Stomach (tissue), 9 donors: ENCODE results near the gene HOXB7. TPM values are rescaled to one million over a fixed set of nuclear protein-coding genes. Genes with fewer than 3 reads are reported as not detected.

Source experiments
- DNase-seq, 2 donors: peaks; one replicate each; pipeline versions ENCODE4 v3.0.0 to v3.0.0-alpha.2; 2013 to 2019
- H3K27ac ChIP-seq, 5 donors: fragments of 200-600 bp in 4 of 5; sonication (generic) in 4 of 5; one replicate each; pipeline ENCODE4 v1.5.1; 2013 to 2019; ENCODE audit warnings: mild to moderate bottlenecking in 1 of 5, moderate library complexity in 1 of 5
- H3K27me3 ChIP-seq, 3 donors: fragments of 200-600 bp; sonication (generic); one replicate each; pipeline ENCODE4 v1.5.1; 2017 to 2019; ENCODE audit warnings: mixed run types in 1 of 3
- H3K36me3 ChIP-seq, 4 donors: fragments of 200-600 bp; sonication (generic); 1 replicate in 3 of 4; 2 replicates in 1 of 4; pipeline ENCODE4 v1.5.1; 2016 to 2019
- H3K4me1 ChIP-seq, 4 donors: fragments of 200-600 bp; sonication (generic); one replicate each; pipeline ENCODE4 v1.5.1; 2016 to 2019
- H3K4me3 ChIP-seq, 4 donors: fragments of 200-600 bp; sonication (generic) in 3 of 4; one replicate each; pipeline ENCODE4 v1.5.1; 2016 to 2019; ENCODE audit warnings: mild to moderate bottlenecking in 1 of 4
- H3K9me3 ChIP-seq, 4 donors: fragments of 200-600 bp; sonication (generic); one replicate each; pipeline ENCODE4 v1.5.1; 2016 to 2019
- EP300 ChIP-seq: sonication (generic); formaldehyde crosslinking; IDR thresholded peaks from one replicate; pipeline ENCODE4 v1.6.1; 2017; ENCODE audit warnings: antibody characterized with exemption
- POLR2A ChIP-seq, 4 donors: fragments of 450-650 bp; IDR thresholded peaks; one replicate each; pipeline ENCODE4 v1.6.1; 2016; ENCODE audit warnings: antibody characterized with exemption in 4 of 4, control low read depth in 2 of 4, mild to moderate bottlenecking in 1 of 4, moderate library complexity in 1 of 4
- POLR2AphosphoS5 ChIP-seq, 3 donors: sonication (generic); formaldehyde crosslinking; IDR thresholded peaks; one replicate each; pipeline ENCODE4 v1.6.1; 2016; ENCODE audit warnings: antibody characterized with exemption in 3 of 3
- WGBS, 5 donors: extraction: QIAGEN DNeasy Blood & Tissue Kit in 3 of 5; methylation state at CpG; one replicate each; pipeline versions ENCODE4 v1.1.5 to v1.1.7; 2013 to 2018; 5-methylcytosine and 5-hydroxymethylcytosine counted together
- intact Hi-C: fragments of 100-400 bp; cut with DNase I; formaldehyde crosslinking; loops from one replicate; pipeline ENCODE4 v1.15.1; 2023; ENCODE audit warnings: low total_unique reads
- polyA plus RNA-seq, 3 donors: library from polyadenylated mRNA; stranded (reverse); fragments of 200-250 nt; gene quantifications; one replicate each; pipeline ENCODE4 v1.2.3, GENCODE V29; 2013
- total RNA-seq, 5 donors: library from RNA; depleted of rRNA; stranded (reverse); fragments of >200 nt; gene quantifications; one replicate each; pipeline versions ENCODE4 v1.1.0 to v1.2.3, GENCODE V29; 2014 to 2016
- TF ChIP-seq, protein P1 (sequence below), 7 experiments: fragments of 450-650 bp in 4 of 7; fragments of 200-600 bp in 3 of 7; sonication (generic) in 3 of 7; IDR thresholded peaks; one replicate each; pipeline ENCODE4 v1.5.1; 2016 to 2019; ENCODE audit warnings: antibody characterized with exemption in 7 of 7, control low read depth in 2 of 7, mild to moderate bottlenecking in 1 of 7
- donor health status: healthy with polysubstance abuse.
- donor health status: Bipolar disorder and iron deficiency.
- donor health status: healthy.

HOXB7 gene
- total and polyA plus RNA-seq, 8 donors, result 1.0 to 16.5 (median 2.6) TPM

DNA sequence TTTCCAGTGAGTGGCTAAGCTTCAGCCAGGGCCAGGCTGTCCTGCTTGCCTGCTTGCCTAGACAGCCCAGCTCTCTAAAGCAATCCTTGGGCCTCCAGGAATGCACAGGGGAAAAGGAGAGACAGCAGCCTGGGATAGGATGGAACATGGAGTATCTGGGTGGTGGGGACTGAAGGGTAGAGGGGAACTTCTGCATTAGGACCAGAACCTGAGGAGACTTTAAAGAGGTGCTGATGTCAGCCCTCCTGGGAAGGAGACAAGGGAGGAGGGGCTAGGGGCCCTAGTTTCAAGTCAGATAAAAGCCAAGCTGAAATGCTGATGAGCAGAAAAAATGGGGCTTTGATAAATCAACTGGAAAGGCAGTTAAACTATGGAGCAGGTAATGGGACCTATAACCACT is 1.8 kb downstream of the HOXB7 start:
- peaks cover 0 to 3% (median 0%) of the 10 kb centered on the region in 4 donors for H3K9me3 ChIP-seq
- peaks cover 26 to 49% (median 43%) of the 10 kb centered on the region in 4 donors for H3K4me1 ChIP-seq
- H3K27me3 ChIP-seq, result peaks cover 0 to 100% (median 100%) of the 10 kb centered on the region in 3 donors
- H3K4me3 ChIP-seq, result peak overlapping the region in 2 of 4 donors; percentile 61 to 62
- H3K36me3 ChIP-seq, result no peaks in the 10 kb centered on the region
- TF ChIP-seq POLR2A (IDR thresholded peaks at IDR 0.05) (no peak), EP300 (no peak), POLR2AphosphoS5 (IDR thresholded peaks at IDR 0.05) (no peak)
- TF ChIP-seq, protein P1, sequence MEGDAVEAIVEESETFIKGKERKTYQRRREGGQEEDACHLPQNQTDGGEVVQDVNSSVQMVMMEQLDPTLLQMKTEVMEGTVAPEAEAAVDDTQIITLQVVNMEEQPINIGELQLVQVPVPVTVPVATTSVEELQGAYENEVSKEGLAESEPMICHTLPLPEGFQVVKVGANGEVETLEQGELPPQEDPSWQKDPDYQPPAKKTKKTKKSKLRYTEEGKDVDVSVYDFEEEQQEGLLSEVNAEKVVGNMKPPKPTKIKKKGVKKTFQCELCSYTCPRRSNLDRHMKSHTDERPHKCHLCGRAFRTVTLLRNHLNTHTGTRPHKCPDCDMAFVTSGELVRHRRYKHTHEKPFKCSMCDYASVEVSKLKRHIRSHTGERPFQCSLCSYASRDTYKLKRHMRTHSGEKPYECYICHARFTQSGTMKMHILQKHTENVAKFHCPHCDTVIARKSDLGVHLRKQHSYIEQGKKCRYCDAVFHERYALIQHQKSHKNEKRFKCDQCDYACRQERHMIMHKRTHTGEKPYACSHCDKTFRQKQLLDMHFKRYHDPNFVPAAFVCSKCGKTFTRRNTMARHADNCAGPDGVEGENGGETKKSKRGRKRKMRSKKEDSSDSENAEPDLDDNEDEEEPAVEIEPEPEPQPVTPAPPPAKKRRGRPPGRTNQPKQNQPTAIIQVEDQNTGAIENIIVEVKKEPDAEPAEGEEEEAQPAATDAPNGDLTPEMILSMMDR (IDR thresholded peaks at IDR 0.05), result no peak
- intact Hi-C loops, result no loop called here
- H3K27ac ChIP-seq, result peak overlapping the region in 2 of 5 donors; percentile 88 to 93
- DNase-seq, result no peak

DNA sequence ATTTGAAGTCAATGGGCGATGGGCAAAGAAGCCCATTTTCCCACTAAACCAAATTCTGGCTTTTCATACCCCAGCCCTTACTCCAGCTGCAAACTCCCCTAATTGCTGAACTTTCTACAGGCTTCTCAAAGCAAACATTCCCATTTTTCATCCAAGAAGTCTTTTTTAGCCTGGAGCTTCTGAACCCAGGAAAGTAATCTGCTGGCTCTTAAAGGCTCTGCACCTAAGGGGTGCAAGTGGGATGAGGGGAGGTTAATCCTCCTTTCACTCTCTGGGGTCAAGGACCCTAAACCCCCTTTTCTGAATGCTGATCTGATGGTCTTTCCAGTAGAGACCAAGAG is 2.4 kb downstream of the HOXB7 start:
- peaks cover 0 to 3% (median 0%) of the 10 kb centered on the region in 4 donors for H3K9me3 ChIP-seq
- H3K27me3 ChIP-seq, result peaks cover 0 to 100% (median 100%) of the 10 kb centered on the region in 3 donors
- H3K4me3 ChIP-seq, result no peak overlapping the region
- peaks cover 20 to 44% (median 38%) of the 10 kb centered on the region in 4 donors for H3K4me1 ChIP-seq
- TF ChIP-seq POLR2AphosphoS5 (IDR thresholded peaks at IDR 0.05) (no peak), POLR2A (IDR thresholded peaks at IDR 0.05) (no peak), EP300 (no peak)
- TF ChIP-seq, protein P1 (IDR thresholded peaks at IDR 0.05), result no peak
- no peak for DNase-seq
- no peaks in the 10 kb centered on the region for H3K36me3 ChIP-seq
- peak overlapping the region in 2 of 5 donors; percentile 93 to 95 for H3K27ac ChIP-seq
- WGBS, 5 donors, result 78 to 84% (median 83%) methylated on average over 1 of the region's 1 CpG
- intact Hi-C loops, result no loop called here

DNA sequence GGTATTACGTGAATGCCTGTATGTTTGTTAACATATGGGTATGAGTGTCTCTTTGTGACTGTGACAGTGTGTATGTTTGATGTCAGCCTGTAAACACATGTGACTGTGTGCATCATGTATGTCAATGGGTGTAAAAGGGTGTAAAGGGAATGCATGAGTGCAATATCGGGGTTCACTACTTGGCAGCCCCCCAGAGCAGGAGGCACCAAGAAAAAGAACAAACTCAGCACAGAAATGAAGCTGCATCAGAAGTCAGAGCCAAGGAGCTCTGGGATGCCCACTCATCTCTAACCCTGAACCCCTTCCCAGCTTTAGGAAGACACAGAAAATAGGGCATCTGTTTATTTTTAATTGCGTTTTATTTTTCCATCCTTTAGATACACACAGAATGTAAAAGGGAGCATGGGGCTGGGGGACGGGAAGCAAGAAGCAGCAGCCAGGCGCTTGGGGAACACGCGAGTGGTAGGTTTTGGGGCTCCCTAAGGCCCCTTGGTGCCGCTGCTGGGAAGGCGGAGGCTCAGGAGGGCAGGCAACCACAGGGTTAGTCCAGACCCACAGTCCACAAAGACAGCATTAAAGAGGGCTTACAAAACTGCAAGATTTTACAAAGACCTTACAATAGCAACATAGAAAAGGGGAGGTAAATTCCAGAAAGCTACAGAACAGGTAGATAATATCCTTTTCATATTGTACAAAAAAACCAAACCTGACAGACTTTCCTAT is 3.8 kb downstream of the HOXB7 start:
- Histone ChIP-seq H3K9me3 (peaks cover 0 to 3% (median 0%) of the 10 kb centered on the region in 4 donors), H3K4me3 (no peak overlapping the region), H3K36me3 (no peaks in the 10 kb centered on the region), H3K27ac (peak overlapping the region in 2 of 5 donors; percentile 81 to 95), H3K27me3 (peaks cover 0 to 100% (median 100%) of the 10 kb centered on the region in 3 donors), H3K4me1 (peaks cover 11 to 45% (median 37%) of the 10 kb centered on the region in 4 donors)
- DNase-seq, result no peak
- TF ChIP-seq, protein P1 (IDR thresholded peaks at IDR 0.05), result no peak
- no peak for TF ChIP-seq EP300
- intact Hi-C loops, result no loop called here
- 40 to 65% (median 57%) methylated on average over 9 of the region's 9 CpGs for WGBS, 5 donors

DNA sequence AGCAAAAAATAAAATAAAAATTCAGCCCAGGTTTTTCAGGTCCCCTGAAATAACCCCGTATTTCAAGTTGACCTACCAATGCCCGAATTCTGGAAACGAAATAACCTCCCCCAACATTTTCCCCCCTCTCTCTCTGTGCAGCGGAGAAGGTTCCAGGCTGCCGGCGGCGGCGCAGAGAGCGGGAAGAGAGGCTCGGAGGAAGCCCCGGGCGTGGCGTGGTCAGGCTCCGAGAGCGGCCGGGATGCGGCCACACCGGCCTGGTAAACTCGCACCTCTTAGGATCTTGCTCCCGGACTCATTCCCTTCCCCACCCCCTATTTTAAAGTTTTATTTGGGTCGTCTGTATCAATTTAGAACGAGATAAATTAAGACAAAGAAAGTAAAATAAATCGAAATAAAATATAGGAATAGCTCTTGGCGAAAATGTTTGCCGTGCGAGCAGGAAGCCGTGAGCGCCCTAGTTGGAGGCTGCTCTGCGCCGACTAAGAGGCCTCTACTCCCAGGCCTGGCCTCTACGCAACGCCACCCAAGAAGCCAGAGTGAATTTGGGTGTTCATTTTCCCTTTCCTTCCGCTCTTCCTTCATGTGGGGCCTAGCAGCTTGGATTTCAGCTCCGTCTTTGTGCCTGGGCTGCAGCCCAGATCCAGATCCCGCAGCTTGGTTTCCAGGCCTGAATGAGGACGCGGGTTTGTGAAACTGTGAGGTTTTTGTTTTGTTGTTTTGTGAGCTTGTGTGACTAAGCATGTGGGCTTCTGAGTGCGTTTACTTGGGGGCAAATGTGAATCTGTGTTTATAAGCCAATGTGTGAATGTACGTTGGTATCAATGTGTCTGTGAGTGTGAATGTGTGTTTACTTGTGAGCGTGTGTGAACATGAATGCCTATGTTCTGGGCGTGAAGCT is 4.6 kb downstream of the HOXB7 start:
- Histone ChIP-seq H3K36me3 (no peaks in the 10 kb centered on the region), H3K4me1 (peaks cover 3 to 45% (median 36%) of the 10 kb centered on the region in 4 donors), H3K9me3 (peaks cover 0 to 3% (median 0%) of the 10 kb centered on the region in 4 donors), H3K27ac (peak overlapping the region in 2 of 5 donors; percentile 81 to 95), H3K27me3 (peaks cover 0 to 100% (median 100%) of the 10 kb centered on the region in 3 donors), H3K4me3 (peak overlapping the region in 1 of 4 donors; percentile 5)
- WGBS, 5 donors, result 36 to 64% (median 42%) methylated on average over 41 of the region's 41 CpGs
- TF ChIP-seq, protein P1 (IDR thresholded peaks at IDR 0.05), result no peak
- no peak for TF ChIP-seq EP300
- TF ChIP-seq POLR2A (IDR thresholded peaks at IDR 0.05), result no peak
- TF ChIP-seq POLR2AphosphoS5 (IDR thresholded peaks at IDR 0.05), result no peak
- DNase-seq, result no peak
- intact Hi-C loops, result no loop called here
